Liver (tissue), 10 donors: Measurements from ENCODE around the gene RDH12. TPM values are rescaled to one million over a fixed set of nuclear protein-coding genes. Genes with fewer than 3 reads are reported as not detected.

ENCODE experiments used
- DNase-seq: peaks from one replicate; pipeline ENCODE4 v3.0.0-alpha.2; 2017; ENCODE audit warnings: low spot score
- H3K27ac ChIP-seq, 2 donors: one replicate each; pipeline ENCODE4 v1.7.0; 2013; ENCODE audit warnings: inconsistent platforms in 2 of 2, low read length in 2 of 2, control low read depth in 1 of 2, low read depth in 1 of 2, mild to moderate bottlenecking in 1 of 2
- H3K27me3 ChIP-seq, 4 donors: one replicate each; pipeline versions ENCODE4 v1.6.1 to v1.7.0; 2013; ENCODE audit warnings: low read length in 3 of 4, inconsistent platforms in 1 of 4, mild to moderate bottlenecking in 1 of 4, moderate library complexity in 1 of 4; ENCODE audit not compliant: control insufficient read depth in 4 of 4, insufficient read depth in 4 of 4
- H3K36me3 ChIP-seq, 4 donors: one replicate each; pipeline versions ENCODE4 v1.6.1 to v1.7.0; 2013; ENCODE audit warnings: low read length in 3 of 4, mild to moderate bottlenecking in 3 of 4, low read depth in 1 of 4, moderate library complexity in 1 of 4; ENCODE audit not compliant: control insufficient read depth in 4 of 4, insufficient read depth in 3 of 4
- H3K4me1 ChIP-seq, 4 donors: one replicate each; pipeline versions ENCODE4 v1.6.1 to v1.7.0; 2013; ENCODE audit warnings: low read length in 3 of 4, mild to moderate bottlenecking in 3 of 4, moderate library complexity in 1 of 4; ENCODE audit not compliant: control insufficient read depth in 4 of 4, insufficient read depth in 4 of 4
- H3K4me3 ChIP-seq, 3 donors: one replicate each; pipeline versions ENCODE4 v1.6.1 to v1.7.0; 2013; ENCODE audit warnings: low read length in 3 of 3, control low read depth in 1 of 3, low read depth in 1 of 3, mild to moderate bottlenecking in 1 of 3
- H3K9ac ChIP-seq, 2 donors: one replicate each; pipeline ENCODE4 v1.7.0; 2013; ENCODE audit warnings: low read length in 2 of 2, mild to moderate bottlenecking in 2 of 2, moderate library complexity in 2 of 2, control low read depth in 1 of 2, low read depth in 1 of 2
- H3K9me3 ChIP-seq, 4 donors: one replicate each; pipeline versions ENCODE4 v1.6.1 to v1.7.0; 2013; ENCODE audit warnings: low read length in 3 of 4; ENCODE audit not compliant: control insufficient read depth in 4 of 4
- EGR1 ChIP-seq, 2 donors: IDR thresholded peaks; 2 replicates each; pipeline ENCODE4 v1.6.1; 2016 to 2018; ENCODE audit warnings: antibody characterized with exemption in 2 of 2, low read depth in 2 of 2
- FOXA1 ChIP-seq: IDR thresholded peaks from 2 replicates; pipeline ENCODE4 v1.6.1; 2016; ENCODE audit warnings: antibody characterized with exemption
- FOXA2 ChIP-seq: IDR thresholded peaks from 2 replicates; pipeline ENCODE4 v1.6.1; 2016; ENCODE audit warnings: antibody characterized with exemption
- GABPA ChIP-seq, 2 donors: IDR thresholded peaks in 1 of 2; conservative IDR thresholded peaks in 1 of 2; 2 replicates each; pipeline ENCODE4 v1.6.1; 2016; ENCODE audit warnings: antibody characterized with exemption in 2 of 2, mild to moderate bottlenecking in 1 of 2, moderate library complexity in 1 of 2
- HNF4G ChIP-seq: IDR thresholded peaks from 2 replicates; pipeline ENCODE4 v1.6.1; 2016; ENCODE audit warnings: antibody characterized with exemption
- SP1 ChIP-seq: IDR thresholded peaks from 2 replicates; pipeline ENCODE4 v1.6.1; 2018; ENCODE audit warnings: antibody characterized with exemption, mild to moderate bottlenecking
- TAF1 ChIP-seq: conservative IDR thresholded peaks from 2 replicates; pipeline ENCODE4 v1.6.1; 2016; ENCODE audit warnings: antibody characterized with exemption, mild to moderate bottlenecking
- WGBS: extraction: QIAGEN DNeasy Blood & Tissue Kit; methylation state at CpG from one replicate; pipeline ENCODE4 v1.1.7; 2013; 5-methylcytosine and 5-hydroxymethylcytosine counted together
- polyA plus RNA-seq, 2 donors: library from polyadenylated mRNA; stranded (reverse) in 1 of 2; unstranded in 1 of 2; fragments of 200-250 nt in 1 of 2; fragments of >200 nt in 1 of 2; fragmentation: Nextera tagmentation in 1 of 2; extraction: Ambion mirVana in 1 of 2; gene quantifications; one replicate each; pipeline versions ENCODE4 v1.2.1 to v1.2.3, GENCODE V29; 2013 to 2015
- small RNA-seq: library from RNA; depleted of rRNA; stranded (forward); fragments of <200 nt; gene quantifications from one replicate; pipeline ENCODE3, GENCODE V24; 2014
- total RNA-seq, 2 donors: library from RNA; depleted of rRNA; stranded (reverse); fragments of >200 nt; gene quantifications; one replicate each; pipeline ENCODE4 v1.2.3, GENCODE V29; 2014
- TF ChIP-seq, protein P1 (sequence below): IDR thresholded peaks from 2 replicates; pipeline ENCODE4 v1.6.1; 2016; ENCODE audit warnings: antibody characterized with exemption
- TF ChIP-seq, protein P2 (sequence below): fragments of 150-350 bp; IDR thresholded peaks from 2 replicates; pipeline ENCODE4 v1.5.1; 2017; ENCODE audit warnings: improper control_type of control experiment, low read depth, low read length; ENCODE audit not compliant: missing input control
- donor health status: healthy.
- donor health status: healthy.
- donor health status: healthy.
- donor health status: healthy.
- donor health status: healthy.

RDH12 gene
- total and polyA plus RNA-seq, 4 donors = 0.09 to 3.4 (median 0.91) TPM

DNA sequence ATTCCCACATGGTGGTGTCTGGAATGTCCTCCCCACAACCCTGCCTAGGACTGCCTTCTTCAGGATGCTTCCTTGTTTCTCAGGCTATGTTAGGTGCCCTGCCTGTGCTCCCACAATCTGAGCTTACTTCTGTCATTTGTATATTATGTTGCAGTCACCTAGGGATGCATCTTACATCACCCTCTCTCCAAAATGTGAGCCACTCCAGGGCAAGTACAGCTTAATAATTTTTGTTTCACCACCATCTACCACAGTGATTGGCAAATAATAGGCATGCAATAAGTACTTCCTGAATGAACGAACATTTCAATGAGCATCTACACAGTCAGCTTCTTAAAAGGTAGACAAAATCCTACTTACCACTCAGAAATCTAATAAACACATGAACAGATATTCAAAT is 77.1 kb downstream of the RDH12 start (continued):
- TF ChIP-seq, protein P1, sequence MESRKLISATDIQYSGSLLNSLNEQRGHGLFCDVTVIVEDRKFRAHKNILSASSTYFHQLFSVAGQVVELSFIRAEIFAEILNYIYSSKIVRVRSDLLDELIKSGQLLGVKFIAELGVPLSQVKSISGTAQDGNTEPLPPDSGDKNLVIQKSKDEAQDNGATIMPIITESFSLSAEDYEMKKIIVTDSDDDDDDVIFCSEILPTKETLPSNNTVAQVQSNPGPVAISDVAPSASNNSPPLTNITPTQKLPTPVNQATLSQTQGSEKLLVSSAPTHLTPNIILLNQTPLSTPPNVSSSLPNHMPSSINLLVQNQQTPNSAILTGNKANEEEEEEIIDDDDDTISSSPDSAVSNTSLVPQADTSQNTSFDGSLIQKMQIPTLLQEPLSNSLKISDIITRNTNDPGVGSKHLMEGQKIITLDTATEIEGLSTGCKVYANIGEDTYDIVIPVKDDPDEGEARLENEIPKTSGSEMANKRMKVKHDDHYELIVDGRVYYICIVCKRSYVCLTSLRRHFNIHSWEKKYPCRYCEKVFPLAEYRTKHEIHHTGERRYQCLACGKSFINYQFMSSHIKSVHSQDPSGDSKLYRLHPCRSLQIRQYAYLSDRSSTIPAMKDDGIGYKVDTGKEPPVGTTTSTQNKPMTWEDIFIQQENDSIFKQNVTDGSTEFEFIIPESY = no peak
- no peak for TF ChIP-seq EGR1 (IDR thresholded peaks at IDR 0.05; ENCODE audit: low read depth in 2 of 2)
- TF ChIP-seq FOXA1 = no peak

DNA sequence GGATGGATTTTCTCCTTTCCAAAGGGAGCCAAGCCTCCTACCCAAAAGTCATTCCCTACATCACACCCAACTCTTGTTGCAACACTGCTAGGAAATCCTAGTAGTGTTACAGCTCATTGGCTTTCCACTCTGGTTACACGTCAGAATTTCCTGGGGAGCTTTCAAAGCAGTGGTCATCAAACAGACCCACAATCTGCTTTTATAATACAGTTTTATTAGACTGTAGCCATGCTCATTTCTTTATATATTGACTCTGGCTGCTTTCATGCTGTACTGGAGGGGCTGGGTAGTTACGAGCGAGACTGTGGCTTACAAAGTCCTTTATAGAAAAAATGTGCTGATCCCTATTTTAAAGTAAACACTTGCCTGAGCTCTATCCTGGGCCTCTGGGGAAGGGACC is 80.4 kb downstream of the RDH12 start:
- Histone ChIP-seq H3K9me3 (no peaks in the 10 kb centered on the region), H3K4me3 (no peak overlapping the region), H3K9ac (no peak overlapping the region), H3K27me3 (no peaks in the 10 kb centered on the region), H3K27ac (no peak overlapping the region), H3K4me1 (no peaks in the 10 kb centered on the region), H3K36me3 (peaks cover 13 to 91% (median 63%) of the 10 kb centered on the region in 4 donors)
- whole genome bisulfite sequencing = 37% methylated on average over 3 of the region's 3 CpGs
- no peak for DNase-seq
- TF ChIP-seq SP1 = no peak
- no peak for TF ChIP-seq TAF1
- TF ChIP-seq HNF4G = no peak
- no peak for TF ChIP-seq GABPA (IDR thresholded peaks at IDR 0.05 in 1 of 2, conservative IDR thresholded peaks at IDR 0.05 in 1 of 2)
- no peak for TF ChIP-seq FOXA2
- TF ChIP-seq, protein P2, sequence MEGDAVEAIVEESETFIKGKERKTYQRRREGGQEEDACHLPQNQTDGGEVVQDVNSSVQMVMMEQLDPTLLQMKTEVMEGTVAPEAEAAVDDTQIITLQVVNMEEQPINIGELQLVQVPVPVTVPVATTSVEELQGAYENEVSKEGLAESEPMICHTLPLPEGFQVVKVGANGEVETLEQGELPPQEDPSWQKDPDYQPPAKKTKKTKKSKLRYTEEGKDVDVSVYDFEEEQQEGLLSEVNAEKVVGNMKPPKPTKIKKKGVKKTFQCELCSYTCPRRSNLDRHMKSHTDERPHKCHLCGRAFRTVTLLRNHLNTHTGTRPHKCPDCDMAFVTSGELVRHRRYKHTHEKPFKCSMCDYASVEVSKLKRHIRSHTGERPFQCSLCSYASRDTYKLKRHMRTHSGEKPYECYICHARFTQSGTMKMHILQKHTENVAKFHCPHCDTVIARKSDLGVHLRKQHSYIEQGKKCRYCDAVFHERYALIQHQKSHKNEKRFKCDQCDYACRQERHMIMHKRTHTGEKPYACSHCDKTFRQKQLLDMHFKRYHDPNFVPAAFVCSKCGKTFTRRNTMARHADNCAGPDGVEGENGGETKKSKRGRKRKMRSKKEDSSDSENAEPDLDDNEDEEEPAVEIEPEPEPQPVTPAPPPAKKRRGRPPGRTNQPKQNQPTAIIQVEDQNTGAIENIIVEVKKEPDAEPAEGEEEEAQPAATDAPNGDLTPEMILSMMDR = no peak
- TF ChIP-seq, protein P1 = no peak

Small RNA genes lying within 50 kb of the gene (small RNA-seq; reads per million reads assigned to genes)
- gene AL049779.3 = not detected
- gene RN7SL369P = not detected
- not detected for gene RNA5SP386

Other genes starting within 250 kb of the RDH12 start
- 1 to 10 TPM; 1.7 to 2.0 TPM for gene TMEM229B, start 213.2 kb upstream of the RDH12 start, total RNA-seq
- 1 to 10 TPM in 1 of 2 donors, under 1 TPM in 1; 0.40 to 1.5 TPM for gene TMEM229B, start 213.2 kb upstream of the RDH12 start, polyA plus RNA-seq
- gene PLEKHH1, start 168.6 kb upstream of the RDH12 start, total RNA-seq = 1 to 10 TPM; 1.3 to 2.4 TPM
- under 1 TPM; 0.46 to 0.53 TPM for gene PLEKHH1, start 168.6 kb upstream of the RDH12 start, polyA plus RNA-seq
- gene PIGH, start 101.6 kb upstream of the RDH12 start, total RNA-seq = 10 to 100 TPM; 22.9 to 36.1 TPM
- 10 to 100 TPM; 14.2 to 20.5 TPM for gene PIGH, start 101.6 kb upstream of the RDH12 start, polyA plus RNA-seq
- gene ARG2, start 82.0 kb upstream of the RDH12 start, total RNA-seq = 1 to 10 TPM in 1 of 2 donors, under 1 TPM in 1; 0.08 to 3.1 TPM
- under 1 TPM; 0.58 to 0.61 TPM for gene ARG2, start 82.0 kb upstream of the RDH12 start, polyA plus RNA-seq
- gene VTI1B, start 27.3 kb upstream of the RDH12 start, total RNA-seq = 10 to 100 TPM; 26.5 to 28.0 TPM
- 10 to 100 TPM; 29.8 to 76.3 TPM for gene VTI1B, start 27.3 kb upstream of the RDH12 start, polyA plus RNA-seq
- 100 to 1,000 TPM; 173 to 174 TPM for gene RDH11, start 6.1 kb upstream of the RDH12 start, total RNA-seq
- 100 to 1,000 TPM in 1 of 2 donors, 10 to 100 TPM in 1; 99.7 to 102 TPM for gene RDH11, start 6.1 kb upstream of the RDH12 start, polyA plus RNA-seq
- 10 to 100 TPM; 12.4 to 17.2 TPM for gene ZFYVE26, start 114.7 kb downstream of the RDH12 start, total RNA-seq
- gene ZFYVE26, start 114.7 kb downstream of the RDH12 start, polyA plus RNA-seq = 1 to 10 TPM; 2.4 to 3.0 TPM
- 10 to 100 TPM in 1 of 2 donors, 1 to 10 TPM in 1; 3.3 to 12.9 TPM for gene RAD51B, start 117.9 kb downstream of the RDH12 start, total RNA-seq
- 1 to 10 TPM in 1 of 2 donors, under 1 TPM in 1; 0.81 to 1.6 TPM for gene RAD51B, start 117.9 kb downstream of the RDH12 start, polyA plus RNA-seq